HG03460 (cell line): Measurements from ENCODE around the gene XRN1.
"Not testable (repeated sequence)": the region's sequence is repeated elsewhere in the genome, so short reads cannot be mapped to it uniquely, and the experiment has no call there.

Source experiments
- ATAC-seq: cut with Tn5 transposase; IDR thresholded peaks from one replicate; pipeline ENCODE4 v1.9.1; 2021; ENCODE audit not compliant: unreplicated experiment

Gene XRN1

DNA sequence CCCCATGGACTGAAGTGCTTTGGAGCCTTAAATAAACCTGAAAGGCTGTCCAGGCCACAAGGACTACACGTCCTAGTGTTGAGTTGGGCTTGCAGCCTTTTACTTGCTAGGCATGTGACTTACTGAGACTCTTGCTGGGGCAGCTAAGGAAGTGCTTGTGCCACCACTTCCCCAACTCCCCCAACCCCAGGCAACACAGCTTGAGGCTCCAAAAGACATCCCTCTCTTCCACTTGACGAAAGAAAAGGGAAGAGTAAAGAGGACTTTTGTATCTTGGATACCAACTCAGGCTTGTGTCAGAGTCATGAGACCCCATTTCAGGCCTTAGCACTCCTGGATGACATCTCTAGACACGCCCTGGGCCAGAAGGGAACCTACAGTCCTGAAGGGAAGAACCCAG lies 109.8 kb downstream of the XRN1 start:
- ATAC-seq = no peak

GRCh38 chr3:142332390-142332789 lies 115.4 kb downstream of the XRN1 start:
- no peak for ATAC-seq

DNA sequence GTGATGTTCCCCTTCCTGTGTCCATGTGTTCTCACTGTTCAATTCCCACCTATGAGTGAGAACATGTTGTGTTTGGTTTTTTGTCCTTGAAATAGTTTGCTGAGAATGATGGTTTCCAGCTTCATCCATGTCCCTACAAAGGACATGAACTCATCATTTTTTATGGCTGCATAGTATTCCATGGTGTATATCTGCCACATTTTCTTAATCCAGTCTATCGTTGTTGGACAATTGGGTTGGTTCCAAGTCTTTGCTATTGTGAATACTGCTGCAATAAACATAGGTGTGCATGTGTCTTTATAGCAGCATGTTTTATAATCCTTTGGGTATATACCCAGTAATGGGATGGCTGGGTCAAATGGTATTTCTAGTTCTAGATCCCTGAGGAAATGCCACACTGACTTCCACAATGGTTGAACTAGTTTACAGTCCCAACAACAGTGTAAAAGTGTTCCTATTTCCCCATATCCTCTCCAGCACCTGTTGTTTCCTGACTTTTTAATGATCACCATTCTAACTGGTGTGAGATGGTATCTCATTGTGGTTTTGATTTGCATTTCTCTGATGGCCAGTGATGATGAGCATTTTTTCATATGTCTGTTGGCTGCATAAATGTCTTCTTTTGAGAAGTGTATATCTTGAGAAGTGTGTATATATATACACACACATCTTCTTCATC lies 123.4 kb downstream of the XRN1 start:
- not testable (repeated sequence) for ATAC-seq

GRCh38 chr3:142319912-142320311 lies 127.9 kb downstream of the XRN1 start:
- ATAC-seq = no peak

GRCh38 chr3:142319094-142319493 lies 128.7 kb downstream of the XRN1 start:
- no peak for ATAC-seq

GRCh38 chr3:142318331-142318730 lies 129.5 kb downstream of the XRN1 start:
- no peak for ATAC-seq

DNA sequence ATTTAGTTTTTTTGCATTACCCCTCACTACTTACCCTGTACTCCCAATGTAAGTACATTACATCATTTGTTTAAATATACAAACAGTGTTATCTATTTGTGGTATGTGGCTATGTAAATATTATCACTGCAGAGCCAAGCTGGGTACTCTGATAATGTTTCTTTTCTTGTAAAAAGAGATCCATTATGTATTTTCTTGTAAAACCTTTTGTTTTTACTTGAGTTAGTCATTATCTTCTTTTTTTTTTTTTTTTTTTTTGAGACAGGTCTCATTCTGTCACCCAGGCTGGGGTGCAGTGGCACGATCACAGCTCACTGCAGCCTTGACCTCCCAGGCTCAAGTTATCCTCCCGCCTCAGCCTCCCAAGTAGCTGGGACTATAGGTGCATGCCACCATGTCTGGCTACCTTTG lies 131.9 kb downstream of the XRN1 start:
- not testable (repeated sequence) for ATAC-seq

- no peak for ATAC-seq
Measured at GRCh38 chr3:142315083-142315482, 132.8 kb downstream of the XRN1 start.

- ATAC-seq = no peak
Measured at GRCh38 chr3:142310439-142310838, 137.4 kb downstream of the XRN1 start.

DNA sequence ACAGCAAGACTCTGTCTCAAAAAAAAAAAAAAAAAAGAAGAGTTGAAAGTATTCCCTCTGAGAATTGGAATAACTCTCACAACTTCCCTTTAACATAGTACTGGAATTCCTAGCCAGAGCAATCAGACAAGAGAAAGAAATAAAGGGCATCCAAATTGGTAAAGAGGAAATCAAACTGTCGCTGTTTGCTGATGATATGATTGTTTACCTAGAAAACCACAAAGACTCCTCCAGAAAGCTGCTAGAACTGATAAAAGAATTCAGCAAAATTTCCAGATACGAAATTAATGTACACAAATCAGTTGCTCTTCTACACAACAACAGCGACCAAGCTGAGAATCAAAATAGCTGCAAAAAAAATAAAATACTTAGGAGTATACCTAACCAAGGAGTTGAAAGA lies 145.0 kb downstream of the XRN1 start:
- ATAC-seq = not testable (repeated sequence)

- no peak for ATAC-seq
Measured at GRCh38 chr3:142298626-142299025, 149.2 kb downstream of the XRN1 start.

GRCh38 chr3:142296507-142296906 lies 151.3 kb downstream of the XRN1 start:
- no peak for ATAC-seq

GRCh38 chr3:142287866-142288638 lies 159.8 kb downstream of the XRN1 start:
- no peak for ATAC-seq

- no peak for ATAC-seq
Measured at GRCh38 chr3:142285083-142285517, 162.7 kb downstream of the XRN1 start.

GRCh38 chr3:142282503-142282902 lies 165.3 kb downstream of the XRN1 start:
- ATAC-seq = no peak

DNA sequence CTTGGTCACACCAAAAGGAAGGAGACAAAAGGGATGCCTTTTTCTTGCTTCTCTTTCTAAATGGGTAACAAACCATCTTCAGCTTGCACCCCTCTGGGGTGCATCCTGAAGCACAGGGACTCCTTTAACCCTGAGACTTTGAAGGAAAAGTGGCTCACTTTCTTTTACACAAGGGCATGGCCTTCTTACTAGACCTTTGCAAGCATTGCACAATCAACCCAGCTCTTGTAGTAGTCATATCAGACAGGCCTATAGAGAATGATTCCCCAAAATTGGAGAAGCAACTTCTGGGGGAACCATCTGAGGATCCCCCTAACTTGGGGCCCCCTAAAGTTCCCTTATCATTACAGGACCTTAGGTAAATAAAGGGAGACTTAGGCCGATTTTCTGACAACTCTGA lies 166.4 kb downstream of the XRN1 start:
- no peak for ATAC-seq

DNA sequence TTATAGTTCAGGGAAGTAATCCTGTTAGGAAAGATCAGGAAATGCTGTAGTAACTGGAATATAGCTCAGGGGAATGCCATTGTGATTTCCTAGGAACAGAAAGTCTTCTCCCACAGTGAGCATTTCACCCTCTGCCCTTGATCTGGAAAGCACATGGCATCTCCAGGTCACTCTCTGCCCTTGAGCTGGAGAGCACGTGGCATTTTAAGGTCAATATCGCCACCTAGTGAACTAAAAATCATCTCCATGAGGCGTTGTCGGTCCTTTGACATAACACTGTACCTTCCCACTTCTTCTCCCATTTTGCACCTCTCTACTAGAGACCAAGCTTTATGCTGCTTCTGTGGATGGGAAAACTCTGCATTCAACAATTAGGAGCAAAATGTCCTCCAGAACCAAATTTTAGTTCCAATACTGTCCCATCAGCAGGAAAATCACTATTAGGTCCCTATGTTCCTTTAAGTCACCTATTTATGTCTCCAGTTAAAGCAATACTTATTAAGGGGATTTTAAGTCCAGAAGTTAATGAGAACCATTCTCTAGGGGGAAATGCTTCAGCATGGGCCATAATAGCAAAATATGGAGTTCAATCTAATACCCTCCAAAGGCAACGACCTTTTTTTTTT lies 167.8 kb downstream of the XRN1 start:
- peak; percentile 94 for ATAC-seq

GRCh38 chr3:142278451-142278850 lies 169.4 kb downstream of the XRN1 start:
- no peak for ATAC-seq

DNA sequence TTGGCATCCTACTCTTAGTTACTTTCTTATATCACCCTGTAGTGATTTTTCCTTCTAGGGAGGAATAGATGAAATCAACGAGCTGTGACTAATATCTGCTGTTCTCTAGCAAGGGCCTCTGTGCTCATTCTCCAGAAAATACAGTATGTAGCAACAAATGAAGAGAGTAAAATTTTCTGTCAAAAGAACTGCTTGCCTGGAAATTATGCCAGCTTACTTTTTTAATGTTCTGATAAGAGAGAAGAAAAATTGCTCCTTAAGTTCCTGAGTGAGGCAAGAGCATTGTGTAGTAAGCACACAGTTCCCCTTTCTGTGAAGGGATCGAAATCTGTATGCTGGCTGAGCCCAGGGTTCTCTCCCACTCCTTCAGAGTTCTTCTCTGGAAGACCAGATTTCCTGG lies 171.1 kb downstream of the XRN1 start:
- no peak for ATAC-seq

DNA sequence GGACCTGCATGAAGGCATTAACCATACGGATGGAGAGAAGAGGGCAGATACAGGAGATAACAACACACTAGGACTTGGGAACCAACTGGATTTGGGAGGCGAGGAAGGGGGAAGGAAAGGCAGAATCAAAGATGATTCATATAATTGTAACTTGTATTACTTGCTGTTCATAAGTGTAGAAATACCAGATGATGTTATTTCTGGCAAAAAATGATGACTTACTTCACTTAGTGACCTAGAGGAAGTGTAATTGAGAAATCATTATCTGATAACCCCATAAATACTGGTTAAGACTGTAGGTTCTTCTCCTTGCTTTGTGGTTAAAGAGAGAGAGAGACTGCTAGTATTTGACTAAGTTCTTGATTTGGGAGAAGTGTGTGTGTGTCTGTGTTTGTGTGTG lies 172.0 kb downstream of the XRN1 start:
- ATAC-seq = no peak

DNA sequence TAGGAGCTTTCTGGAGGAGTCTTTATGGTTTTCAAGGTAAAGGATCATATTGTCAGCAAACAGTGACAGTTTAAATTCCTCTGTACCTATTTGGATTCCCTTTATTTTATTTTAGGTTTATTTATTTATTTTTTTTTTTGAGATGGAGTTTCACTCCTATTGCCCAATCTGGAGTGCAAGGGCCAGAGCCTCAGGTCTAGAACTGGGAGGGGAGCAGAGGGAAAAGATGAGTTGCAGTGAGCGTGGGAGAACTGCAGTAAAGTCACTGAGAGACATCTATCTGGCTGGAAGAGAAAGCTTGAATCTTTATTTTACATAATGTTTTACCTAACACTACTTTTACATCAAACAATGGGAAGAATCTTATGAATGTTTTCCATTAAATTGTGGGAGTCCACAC lies 172.9 kb downstream of the XRN1 start:
- no peak for ATAC-seq

DNA sequence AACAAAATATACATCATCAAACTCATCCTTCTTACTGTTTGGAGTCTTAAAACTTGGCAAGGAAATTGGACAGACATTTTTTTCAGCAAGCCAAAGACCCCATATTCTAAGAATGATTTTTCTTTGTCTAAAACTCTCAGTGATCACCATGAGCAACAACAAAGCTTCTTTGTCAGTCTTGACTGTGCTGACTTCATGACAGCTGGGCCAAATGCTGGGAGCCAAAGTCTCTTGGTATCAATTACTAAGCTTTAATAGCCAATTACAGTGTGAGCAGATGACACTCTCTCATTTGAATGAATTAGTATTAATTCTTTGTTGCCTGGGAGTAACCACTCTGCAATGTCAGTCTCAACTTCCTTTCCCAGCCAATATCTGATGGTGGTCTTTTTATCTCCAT lies 174.3 kb downstream of the XRN1 start:
- no peak for ATAC-seq
